ENCODE results near the gene SPRED2.

- TF ChIP-seq CTCF (IDR thresholded peaks at IDR 0.05) (no peak), POLR2A (IDR thresholded peaks at IDR 0.05) (no peak)
Observed at GRCh38 chr2:65413610-65414009, 18.8 kb downstream of the SPRED2 start.

Data from esophagus squamous epithelium (tissue), 4 donors.